GM21737 (cell line): ENCODE data around the gene PEX19.
"Not testable (repeated sequence)": the region's sequence is repeated elsewhere in the genome, so short reads cannot be mapped to it uniquely, and the experiment has no call there.

Experiments
- ATAC-seq: cut with Tn5 transposase; IDR thresholded peaks from one replicate; pipeline ENCODE4 v1.9.1; 2021; ENCODE audit warnings: mild to moderate bottlenecking, moderate library complexity; ENCODE audit not compliant: unreplicated experiment

Gene PEX19, protein sequence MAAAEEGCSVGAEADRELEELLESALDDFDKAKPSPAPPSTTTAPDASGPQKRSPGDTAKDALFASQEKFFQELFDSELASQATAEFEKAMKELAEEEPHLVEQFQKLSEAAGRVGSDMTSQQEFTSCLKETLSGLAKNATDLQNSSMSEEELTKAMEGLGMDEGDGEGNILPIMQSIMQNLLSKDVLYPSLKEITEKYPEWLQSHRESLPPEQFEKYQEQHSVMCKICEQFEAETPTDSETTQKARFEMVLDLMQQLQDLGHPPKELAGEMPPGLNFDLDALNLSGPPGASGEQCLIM

DNA sequence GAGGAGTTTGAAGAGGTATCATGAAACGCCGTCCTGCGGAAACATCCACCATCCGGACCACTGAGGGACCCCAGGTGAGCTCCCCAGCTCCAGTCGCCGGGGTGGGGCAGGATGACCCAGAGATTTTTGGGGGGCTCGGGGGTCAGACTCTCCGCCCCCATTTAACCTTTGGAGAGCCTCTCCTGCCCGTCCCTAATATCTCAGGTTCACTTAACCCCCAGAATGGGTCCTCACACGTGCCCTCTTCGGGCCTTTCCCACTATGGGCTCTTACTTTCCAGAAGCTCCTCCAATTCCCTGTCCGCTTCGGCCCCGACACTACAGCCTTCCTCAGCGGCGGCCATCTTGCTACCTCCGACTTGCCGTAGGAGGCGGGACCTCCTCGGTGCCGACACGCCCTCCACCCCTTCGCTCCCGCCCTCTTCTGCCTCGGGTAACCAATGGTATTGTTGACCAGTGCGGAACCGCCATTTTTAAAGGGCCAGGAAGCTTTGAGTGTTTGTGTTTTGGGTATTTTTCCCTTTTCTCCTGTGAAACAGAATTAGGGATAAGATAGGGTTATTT, at the start of gene PEX19:
TSS of gene PEX19 (minus strand) at position 352 of the 563 bp plus-strand sequence. CDS start at position 343, 9 bp downstream.
- peak; percentile 96 for ATAC-seq

DNA sequence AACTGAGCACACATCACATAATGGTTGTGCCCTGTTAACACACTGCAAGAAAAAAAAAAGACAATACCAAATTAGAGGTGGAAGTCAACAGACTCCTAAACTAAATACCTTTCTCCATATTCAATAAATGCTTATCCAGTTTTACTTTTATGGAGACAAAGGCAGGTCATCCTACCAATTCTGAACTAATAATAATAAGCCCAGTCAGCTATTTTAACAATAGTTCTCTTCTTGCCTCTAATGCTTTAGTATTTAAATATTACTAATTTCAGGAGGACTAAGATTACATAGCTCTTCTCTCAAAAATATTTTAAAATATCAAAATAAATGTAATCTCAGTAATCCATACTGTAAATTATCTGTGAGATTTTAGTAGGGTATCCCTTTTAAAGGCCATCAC, 47.6 kb upstream of the PEX19 start:
- ATAC-seq = no peak

DNA sequence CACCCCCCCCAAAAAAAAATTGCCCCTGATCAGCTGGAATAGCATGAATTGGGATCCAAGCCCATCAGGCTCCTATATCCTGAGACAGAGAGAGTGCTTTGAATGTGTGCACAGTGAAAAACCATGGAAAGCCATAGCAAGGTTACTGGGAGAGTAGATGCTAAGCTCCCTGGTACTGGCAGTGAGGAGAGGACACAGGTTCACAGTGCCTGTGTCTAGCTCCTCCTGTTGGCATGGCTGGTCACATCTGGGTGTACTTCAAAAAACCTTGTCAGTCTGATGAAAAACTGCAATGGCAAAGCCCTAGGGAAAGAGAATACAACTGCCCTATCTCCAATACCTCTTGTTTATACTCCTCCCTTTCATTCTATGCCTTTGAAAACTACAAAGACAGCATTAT, 45.2 kb upstream of the PEX19 start:
- ATAC-seq = no peak

DNA sequence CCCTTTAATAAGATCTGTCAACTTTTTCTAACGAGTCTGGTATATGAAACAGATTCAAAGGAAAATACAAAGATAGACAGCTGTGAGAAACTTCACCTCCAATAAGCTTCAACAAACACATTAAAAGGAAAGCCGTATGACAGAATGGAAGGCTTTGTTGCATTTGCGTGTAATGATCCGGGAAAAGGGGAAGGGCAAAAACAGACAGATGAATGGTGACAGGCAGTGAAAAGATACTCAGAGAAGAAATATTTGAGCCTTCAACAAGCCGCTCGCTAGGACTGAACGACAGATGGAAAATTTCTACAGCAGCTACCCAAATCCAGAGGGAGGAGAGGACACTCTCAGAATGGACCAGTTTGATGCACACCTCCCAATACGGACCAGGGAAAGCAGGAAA, 43.3 kb upstream of the PEX19 start:
- ATAC-seq = no peak

DNA sequence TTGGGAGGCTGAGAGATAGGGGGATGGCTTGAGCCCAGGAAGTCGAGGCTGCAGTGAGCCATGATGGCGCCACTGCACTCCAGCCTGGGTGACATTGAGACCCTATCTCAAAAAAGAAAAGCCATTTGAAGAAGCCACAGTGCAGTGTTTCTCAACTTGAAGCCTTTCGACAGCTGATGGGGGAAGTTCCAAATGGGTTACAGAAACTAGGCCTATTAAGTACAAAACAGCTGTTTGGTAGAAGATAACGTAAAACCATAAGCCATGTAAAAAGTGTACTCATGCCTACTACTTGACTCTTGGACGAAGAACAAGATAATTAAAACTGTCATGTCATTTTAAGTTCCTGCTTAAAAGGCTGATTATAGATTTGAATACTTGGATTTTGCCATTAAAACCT, 41.5 kb upstream of the PEX19 start:
- no peak for ATAC-seq

DNA sequence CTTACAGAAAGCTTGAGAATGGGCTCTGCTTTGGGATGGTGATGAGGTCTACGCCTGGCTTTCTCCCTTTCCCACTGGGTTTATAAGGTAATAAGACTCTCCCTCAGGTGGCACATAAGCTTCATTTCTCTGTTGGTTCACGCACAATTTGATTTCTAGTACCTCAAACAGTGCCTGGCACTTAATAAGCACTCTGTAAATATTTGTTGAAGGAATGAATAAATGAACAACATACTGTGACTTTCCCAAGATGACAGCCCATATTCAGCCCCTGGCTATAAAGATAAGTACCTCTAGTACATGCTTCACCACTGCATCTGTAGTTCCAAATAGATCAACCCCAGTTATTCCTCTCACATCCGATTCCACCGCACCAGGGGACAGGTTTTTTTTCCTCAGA, 40.3 kb upstream of the PEX19 start:
- no peak for ATAC-seq

DNA sequence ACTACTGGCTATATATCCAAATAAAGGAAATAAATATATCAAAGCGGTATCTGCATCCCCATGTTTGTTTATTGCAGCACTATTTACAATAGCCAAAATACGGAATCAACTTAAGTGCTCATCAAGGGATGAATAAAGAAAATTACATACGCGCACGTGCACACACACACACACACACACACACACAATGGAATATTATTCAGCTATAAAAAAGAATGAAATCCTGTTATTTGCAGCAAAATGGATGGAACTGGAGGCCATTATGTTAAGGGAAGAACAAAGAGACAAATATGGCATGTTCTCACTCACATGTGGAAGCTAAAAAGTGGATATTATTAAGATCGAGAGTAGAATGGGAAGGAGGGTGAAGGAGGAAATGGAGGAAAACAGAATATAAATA, 37.9 kb upstream of the PEX19 start:
- no peak for ATAC-seq

DNA sequence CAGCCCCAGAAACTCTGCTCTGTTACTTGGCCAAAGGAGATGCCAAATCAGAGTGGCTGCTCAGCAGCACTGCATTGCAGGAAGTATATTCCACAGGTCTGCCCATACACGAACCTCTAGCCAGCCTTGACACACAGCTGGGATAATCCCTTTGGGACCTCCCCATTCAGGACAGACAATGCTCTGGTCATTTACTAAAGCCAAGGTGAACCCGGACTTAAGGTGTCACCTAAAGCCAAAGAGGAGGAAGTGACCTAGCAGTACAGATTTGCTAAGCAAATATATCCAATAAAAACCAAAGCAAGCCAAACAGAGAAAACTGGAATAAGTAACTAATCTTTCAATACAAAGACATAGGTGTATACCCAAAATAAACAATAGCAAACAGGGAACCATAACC, 30.4 kb upstream of the PEX19 start:
- ATAC-seq = no peak

DNA sequence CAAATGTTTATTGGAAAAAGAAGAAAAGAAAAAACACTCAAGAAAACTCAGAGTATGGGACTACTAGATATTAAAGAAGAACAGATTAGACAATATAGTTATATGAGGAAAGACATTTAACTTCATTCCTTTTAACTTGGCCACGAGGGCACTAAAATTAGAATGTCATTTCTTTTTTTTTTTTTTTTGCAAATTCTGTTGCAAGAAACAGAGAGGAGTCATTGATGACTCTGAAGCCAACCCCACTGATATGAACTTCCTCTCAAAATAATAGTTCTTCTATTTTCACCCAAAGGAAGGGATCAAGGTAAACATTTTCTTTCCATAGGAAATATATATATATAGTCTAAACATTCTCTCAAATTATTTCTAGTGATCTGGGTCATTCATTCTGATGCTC, 24.6 kb upstream of the PEX19 start:
- ATAC-seq = no peak

DNA sequence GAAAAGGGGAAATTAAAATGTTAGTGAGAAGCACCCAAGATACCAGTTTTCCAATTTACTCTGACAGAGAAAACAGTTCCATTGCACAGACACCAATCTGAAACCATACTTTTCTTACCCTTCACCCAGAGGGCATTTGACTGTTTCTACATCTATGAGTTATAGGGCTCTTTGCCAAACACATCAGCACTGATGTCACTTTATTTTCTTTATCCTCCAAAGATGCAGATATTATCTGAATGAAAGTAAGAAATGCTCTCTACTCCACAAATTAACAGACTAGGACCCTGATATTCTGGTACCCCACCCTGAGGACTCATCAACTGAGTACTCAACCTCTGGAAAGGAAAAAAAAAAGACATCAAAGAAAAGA, 24.2 kb upstream of the PEX19 start:
- ATAC-seq = no peak

DNA sequence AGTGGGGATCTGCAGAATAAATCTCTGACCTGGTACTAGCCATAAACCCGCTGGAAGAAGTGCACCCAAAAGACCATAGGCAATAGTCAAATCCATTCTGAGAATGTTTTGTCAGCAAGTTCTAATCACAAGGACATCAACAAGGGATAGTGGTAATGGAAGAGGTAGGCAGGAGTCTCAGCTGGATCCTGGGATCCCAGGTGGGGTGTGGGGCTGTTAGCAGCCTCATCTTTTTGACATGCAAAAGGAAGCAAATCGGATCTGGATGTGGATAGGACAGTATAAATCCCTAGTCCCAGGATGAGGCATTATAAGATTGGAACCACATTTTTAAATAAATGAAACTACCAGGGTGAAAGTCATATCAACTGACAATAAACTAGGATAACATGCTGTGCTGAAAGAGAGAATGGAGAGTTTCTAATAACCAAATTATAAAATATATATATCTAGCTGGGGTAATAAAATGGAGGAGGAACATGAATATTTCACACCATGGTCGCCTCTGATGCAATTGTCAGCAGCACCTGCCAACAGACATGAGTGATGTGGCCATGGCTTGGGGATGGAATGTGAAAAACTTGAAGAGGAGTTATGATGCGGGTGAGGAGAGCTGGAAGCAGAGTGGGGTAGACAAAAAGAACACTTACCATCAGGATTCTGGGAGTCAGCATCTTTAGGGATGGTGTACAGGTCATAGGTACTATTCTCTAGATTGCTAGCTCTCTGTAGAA, 23.7 kb upstream of the PEX19 start:
- no peak for ATAC-seq

DNA sequence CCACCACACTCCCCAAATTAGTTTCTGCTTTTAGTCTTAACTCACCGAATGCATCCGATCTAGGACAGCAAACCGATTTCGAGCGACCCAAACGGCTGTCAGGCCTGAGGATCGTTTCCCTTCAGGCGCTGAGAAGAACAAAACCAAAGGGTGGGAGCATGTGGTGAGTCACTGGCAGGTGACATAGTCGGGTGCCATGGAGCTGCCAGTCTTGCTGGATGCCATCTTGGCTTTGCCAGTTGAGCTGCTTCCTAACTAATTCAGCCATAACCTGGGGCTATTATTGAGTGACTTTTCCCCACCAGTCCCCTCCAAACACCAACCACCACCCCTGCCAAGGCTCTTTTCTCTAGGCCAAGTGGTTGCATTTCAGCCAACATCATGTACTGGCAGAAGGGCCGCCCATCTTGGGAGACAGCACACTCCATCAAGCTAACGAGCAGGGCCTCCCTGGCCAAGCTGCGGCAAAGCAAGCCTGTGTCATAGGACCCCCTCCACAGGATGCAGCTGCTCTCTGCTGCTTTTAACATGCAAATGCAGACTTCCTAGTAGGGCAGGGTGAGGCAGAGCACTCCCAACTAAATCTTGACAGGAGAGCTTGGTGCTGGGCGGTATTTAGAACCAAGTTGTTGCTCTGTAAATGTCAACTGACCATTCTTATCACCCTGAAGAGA, 22.3 kb upstream of the PEX19 start:
- ATAC-seq = no peak

DNA sequence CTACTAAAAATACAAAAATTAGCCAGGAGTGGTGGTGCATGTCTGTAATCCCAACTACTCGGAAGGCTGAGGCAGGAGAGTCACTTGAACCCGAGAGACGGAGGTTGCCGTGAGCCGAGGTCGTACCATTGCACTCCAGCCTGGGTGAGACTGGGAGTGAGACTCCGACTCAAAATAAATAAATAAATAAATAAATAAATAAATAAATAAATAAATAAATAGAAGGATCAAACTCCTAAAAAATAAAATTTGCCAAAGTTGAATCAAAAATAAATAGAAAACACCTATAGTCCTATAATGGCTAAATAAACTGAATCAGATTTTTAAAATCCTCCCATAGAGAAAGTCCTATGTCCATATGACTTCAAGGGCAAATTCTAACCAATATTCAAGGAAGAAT, 15.2 kb upstream of the PEX19 start:
- no peak for ATAC-seq

DNA sequence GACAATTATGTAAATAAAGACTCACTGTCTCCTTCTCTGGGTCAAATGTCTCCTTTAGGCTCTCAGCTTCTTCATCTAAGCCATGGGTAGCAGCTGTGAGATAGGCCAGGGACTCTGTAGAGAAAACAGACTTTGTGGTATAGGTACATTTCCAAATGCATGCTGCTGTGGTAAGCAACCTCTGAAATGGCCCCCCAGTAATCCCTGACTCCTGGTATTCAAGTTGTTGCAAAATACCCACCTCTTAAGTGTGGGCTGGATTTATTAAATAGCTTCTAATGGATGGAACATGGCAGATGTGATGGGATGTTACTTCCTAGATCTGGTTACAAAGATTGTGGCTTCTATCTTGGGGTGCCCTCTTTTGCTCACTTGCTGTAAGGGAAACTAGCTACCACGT, 11.1 kb upstream of the PEX19 start:
- no peak for ATAC-seq

DNA sequence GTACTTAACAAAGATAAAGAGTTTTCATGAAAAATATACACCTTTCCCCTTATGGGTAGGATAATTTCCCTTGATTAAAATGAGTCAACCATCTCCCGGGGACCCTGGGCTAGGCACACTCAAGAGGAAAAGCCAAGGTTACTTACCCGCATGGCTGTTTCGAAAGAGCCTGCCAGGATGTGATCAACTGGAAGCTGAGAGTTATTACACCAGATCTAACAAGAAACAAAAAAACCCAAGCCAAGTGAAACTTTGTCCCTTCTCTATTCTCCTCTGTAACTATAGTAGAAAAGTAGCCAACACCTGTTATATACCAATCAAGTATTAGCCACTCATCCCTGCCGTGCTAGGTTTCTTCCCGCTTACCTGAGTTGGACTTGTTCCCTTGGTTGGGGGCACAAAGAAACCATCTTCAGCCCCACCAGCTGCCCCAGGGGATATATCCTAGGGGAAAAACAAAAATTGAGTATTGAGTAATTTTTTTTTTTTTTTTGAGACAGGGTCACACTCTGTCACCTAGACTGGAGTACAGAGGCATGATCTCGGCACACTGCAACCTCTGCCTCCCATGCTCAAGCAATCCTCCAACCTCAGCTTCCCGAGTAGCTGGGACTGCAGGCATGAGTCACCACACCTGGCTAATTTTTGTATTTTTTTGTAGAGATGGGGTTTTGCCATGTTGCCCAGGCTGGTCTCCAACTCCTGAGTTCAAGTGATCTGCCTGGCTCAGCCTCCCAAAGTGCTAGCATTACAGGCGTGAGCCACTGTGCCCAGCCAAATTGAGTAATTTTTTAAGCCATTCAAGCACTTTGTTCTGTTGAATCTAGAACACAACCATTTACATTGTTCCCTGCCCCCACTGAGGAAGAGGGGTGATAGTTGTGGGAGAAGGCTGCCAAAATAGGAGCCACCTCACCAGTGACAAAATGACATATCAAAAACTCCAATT, 8.4 kb upstream of the PEX19 start:
- no peak for ATAC-seq

DNA sequence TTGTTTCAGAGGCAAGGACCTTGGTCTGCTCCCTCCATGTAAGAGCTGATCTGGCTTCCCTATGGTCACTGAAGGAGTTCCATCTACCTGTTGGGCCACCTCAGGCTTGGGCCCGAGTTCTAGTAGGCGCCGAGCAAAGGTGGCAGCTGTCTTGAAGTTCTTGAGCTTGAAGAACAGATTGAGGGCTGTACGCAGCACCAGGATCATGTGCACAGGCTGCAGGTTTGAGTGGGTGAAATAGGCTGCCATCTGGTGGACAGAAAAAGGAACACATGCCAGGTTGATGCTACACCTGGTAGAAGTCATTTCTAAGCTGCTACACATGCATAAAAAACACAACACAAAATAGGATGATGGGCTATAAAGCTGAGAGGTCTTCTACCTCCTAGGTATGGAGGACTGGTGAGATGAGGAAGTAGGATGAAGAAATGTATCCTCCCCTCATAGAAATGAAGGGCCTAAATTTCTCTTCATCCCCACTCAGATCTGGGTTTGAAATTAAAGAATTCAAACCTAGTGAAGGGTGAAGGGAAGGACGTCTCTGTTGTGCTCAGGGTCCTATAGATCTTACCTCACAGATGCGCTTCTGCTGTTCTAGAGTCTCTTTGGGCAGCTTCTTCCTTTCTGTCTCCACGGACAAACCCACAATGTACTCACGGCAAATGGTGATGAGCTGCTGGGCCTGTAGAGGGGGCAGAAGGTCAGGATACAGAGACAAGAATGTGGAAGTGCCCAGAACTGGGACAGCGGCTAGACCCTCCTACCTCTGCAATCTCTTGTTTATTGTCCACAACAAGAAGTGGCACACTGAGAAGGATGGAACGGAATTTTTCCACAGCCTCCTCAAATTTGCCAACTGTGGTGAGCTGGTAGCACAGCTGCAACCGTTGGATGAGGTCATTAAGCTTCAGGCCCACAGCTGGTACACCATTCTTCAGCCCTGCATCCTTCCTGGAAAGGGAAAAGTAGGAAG, 6.6 kb upstream of the PEX19 start:
- no peak for ATAC-seq

DNA sequence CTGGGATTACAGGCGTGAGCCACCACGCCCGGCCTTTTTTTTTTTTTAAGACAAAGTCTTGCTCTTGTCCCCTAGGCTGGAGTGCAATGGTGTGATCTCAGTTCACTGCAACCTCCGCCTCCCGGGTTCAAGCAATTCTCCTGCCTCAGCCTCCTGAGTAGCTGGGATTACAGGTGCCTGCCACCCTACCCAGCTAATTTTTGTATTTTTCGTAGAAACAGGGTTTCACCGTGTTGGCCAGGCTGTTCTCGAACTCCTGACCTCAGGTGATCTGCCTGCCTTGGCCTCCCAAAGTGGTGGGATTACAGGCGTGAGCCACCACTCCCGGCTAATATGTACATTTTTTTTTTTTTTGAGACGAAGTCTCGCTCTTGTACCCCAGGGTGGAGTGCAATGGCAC, 2.8 kb upstream of the PEX19 start:
- ATAC-seq = not testable (repeated sequence)

DNA sequence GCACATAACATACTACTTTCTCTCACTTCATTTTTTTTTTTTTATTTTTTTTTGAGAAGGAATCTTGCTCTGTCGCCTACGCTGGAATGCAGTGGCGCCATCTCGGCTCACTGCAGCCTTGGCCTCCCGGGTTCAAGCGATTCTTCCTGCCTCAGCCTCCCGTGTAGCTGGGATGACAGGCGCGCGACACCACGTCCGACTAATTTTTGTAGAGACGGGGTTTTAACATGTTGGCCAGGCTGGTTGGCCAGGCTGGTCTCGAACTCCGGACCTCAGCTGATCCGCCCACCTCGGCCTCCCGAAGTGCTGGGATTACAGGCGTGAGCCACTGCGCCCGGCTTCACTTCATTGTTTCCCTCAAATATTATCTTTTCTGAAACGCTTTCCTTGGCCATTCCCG, 573 bp upstream of the PEX19 start:
- no peak for ATAC-seq

DNA sequence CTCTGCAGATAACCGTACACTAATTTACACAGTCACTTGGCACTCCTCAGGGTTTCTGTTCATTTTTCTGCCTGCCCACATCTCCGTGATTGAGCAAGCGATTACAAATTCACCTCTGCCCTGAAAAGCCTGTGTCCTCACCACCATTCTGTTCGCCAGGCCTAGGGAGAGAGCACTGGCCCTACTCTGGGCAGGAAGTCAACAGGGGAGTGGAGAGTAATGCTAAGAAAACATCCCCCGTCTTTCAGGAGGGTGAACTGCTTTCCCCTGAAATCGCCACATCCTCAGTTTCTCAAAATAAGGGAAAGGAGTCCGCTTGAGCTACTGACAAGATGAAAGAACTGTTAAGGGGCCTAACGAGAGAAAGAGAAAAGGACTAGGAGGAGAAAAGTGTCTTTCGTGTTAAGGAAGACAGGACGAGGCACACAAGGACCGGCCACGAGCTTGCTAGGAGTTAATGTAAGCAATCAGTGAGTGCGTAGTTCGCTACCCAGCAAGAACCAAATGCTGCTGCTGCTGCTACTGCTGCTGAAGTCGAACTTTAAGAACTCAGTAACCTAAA, 632 bp downstream of the PEX19 start:
- ATAC-seq = peak; percentile 11
